Left ventricle myocardium inferior (tissue), 1 donor: Measurements from ENCODE around the gene KRTAP21-1. TPM values are rescaled to one million over a fixed set of nuclear protein-coding genes. Genes with fewer than 3 reads are reported as not detected.

ENCODE experiments used
- DNase-seq: peaks from one replicate; pipeline ENCODE4 v3.0.0-alpha.2; 2020
- H3K27ac ChIP-seq: fragments of 200-600 bp; replicated peaks from 2 replicates; pipeline ENCODE4 v1.8.0; 2021
- H3K27me3 ChIP-seq: fragments of 200-600 bp; 2 replicates; pipeline ENCODE4 v1.8.0; 2021; ENCODE audit warnings: low read depth
- H3K36me3 ChIP-seq: fragments of 200-600 bp; 2 replicates; pipeline ENCODE4 v1.8.0; 2021
- H3K4me1 ChIP-seq: fragments of 200-600 bp; 2 replicates; pipeline ENCODE4 v1.8.0; 2021
- H3K4me3 ChIP-seq: fragments of 200-600 bp; 2 replicates; pipeline ENCODE4 v1.8.0; 2021; ENCODE audit warnings: mild to moderate bottlenecking, moderate library complexity
- H3K9me3 ChIP-seq: fragments of 200-600 bp; replicated peaks from 2 replicates; pipeline ENCODE4 v1.8.0; 2021
- intact Hi-C: fragments of 100-400 bp; cut with micrococcal nuclease; formaldehyde crosslinking; loops from one replicate; pipeline ENCODE4 v1.11.0; 2022
- total RNA-seq: library from RNA; stranded (reverse); fragmentation: NEBNext Ultra II Directional; extraction: Animal tissue kit (Norgen Biotek cat#: 25700); gene quantifications from one replicate; pipeline ENCODE4 v1.2.1, GENCODE V29; 2021
- TF ChIP-seq, protein P1 (sequence below): fragments of 200-600 bp; IDR thresholded peaks from 2 replicates; pipeline ENCODE4 v1.8.0; 2021; ENCODE audit warnings: antibody characterized with exemption, mild to moderate bottlenecking, borderline replicate concordance
- donor health status: DM: no; HTN: yes; CAD: no; lungs with severe emphysema.

Gene KRTAP21-1
- total RNA-seq, 1 donor from 2014 or later = not detected

DNA sequence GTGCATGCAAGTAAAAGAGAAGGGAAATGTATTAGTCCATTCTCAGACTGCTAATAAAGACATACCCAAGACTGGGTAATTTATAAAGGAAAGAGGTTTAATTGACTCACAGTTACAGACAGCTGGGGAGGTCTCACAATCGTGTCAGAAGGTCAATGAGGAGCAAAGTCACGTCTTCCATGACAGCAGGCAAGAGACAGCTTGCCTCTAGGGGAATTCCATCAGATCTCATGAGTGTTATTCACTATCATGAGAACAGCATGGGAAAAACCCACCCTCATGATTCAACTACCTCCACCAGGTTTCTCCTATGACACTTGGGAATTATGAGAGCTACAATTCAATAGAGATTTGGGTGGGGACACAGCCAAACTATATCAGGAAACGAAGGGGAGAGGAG is 44.7 kb downstream of the KRTAP21-1 start:
- Histone ChIP-seq H3K27ac (no peak overlapping the region), H3K9me3 (peaks cover 31% of the 10 kb centered on the region), H3K4me3 (no peak overlapping the region), H3K4me1 (no peaks in the 10 kb centered on the region), H3K36me3 (no peaks in the 10 kb centered on the region), H3K27me3 (no peaks in the 10 kb centered on the region)
- TF ChIP-seq, protein P1, sequence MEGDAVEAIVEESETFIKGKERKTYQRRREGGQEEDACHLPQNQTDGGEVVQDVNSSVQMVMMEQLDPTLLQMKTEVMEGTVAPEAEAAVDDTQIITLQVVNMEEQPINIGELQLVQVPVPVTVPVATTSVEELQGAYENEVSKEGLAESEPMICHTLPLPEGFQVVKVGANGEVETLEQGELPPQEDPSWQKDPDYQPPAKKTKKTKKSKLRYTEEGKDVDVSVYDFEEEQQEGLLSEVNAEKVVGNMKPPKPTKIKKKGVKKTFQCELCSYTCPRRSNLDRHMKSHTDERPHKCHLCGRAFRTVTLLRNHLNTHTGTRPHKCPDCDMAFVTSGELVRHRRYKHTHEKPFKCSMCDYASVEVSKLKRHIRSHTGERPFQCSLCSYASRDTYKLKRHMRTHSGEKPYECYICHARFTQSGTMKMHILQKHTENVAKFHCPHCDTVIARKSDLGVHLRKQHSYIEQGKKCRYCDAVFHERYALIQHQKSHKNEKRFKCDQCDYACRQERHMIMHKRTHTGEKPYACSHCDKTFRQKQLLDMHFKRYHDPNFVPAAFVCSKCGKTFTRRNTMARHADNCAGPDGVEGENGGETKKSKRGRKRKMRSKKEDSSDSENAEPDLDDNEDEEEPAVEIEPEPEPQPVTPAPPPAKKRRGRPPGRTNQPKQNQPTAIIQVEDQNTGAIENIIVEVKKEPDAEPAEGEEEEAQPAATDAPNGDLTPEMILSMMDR = no peak
- no peak for DNase-seq
- intact Hi-C loops = no loop called here

DNA sequence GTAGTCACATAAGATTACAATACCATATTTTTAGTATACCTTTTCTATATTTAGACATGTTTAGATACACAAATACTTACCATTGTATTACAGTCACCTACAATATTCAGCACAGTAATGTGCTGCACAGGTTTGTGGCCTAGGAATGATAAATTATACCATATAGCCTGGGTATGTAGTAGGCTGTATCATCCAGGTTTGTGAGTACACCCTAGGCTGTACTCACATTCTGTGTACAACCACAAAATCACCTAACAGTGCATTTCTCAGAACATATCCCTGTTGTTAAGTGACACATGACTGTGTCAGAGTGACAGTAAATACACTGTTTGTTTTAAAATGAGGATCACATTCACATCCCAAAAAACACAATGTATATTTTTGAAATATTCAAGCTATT is 47.8 kb downstream of the KRTAP21-1 start:
- Histone ChIP-seq H3K9me3 (peaks cover 15% of the 10 kb centered on the region), H3K27me3 (no peaks in the 10 kb centered on the region), H3K36me3 (no peaks in the 10 kb centered on the region), H3K27ac (no peak overlapping the region), H3K4me3 (no peak overlapping the region), H3K4me1 (no peaks in the 10 kb centered on the region)
- TF ChIP-seq, protein P1 = no peak
- intact Hi-C loops = no loop called here
- DNase-seq = no peak

Other genes with a start within 250 kb of the KRTAP21-1 start
- gene KRTAP19-6, start 213.6 kb downstream of the KRTAP21-1 start, total RNA-seq = not detected
- gene KRTAP19-7, start 194.1 kb downstream of the KRTAP21-1 start, total RNA-seq = not detected
- not detected for gene KRTAP22-2, start 165.0 kb downstream of the KRTAP21-1 start, total RNA-seq
- gene KRTAP6-3, start 163.0 kb downstream of the KRTAP21-1 start, total RNA-seq = not detected
- gene KRTAP6-2, start 156.5 kb downstream of the KRTAP21-1 start, total RNA-seq = not detected
- not detected for gene KRTAP22-1, start 154.3 kb downstream of the KRTAP21-1 start, total RNA-seq
- not detected for gene KRTAP6-1, start 141.5 kb downstream of the KRTAP21-1 start, total RNA-seq
- not detected for gene KRTAP20-1, start 139.0 kb downstream of the KRTAP21-1 start, total RNA-seq
- not detected for gene KRTAP20-4, start 134.8 kb downstream of the KRTAP21-1 start, total RNA-seq
- gene KRTAP20-2, start 120.2 kb downstream of the KRTAP21-1 start, total RNA-seq = not detected
- not detected for gene KRTAP20-3, start 112.6 kb downstream of the KRTAP21-1 start, total RNA-seq
- gene KRTAP21-3, start 36.7 kb downstream of the KRTAP21-1 start, total RNA-seq = not detected
- gene KRTAP21-2, start 8.2 kb downstream of the KRTAP21-1 start, total RNA-seq = not detected
- not detected for gene KRTAP8-1, start 57.8 kb upstream of the KRTAP21-1 start, total RNA-seq
- not detected for gene KRTAP7-1, start 74.3 kb upstream of the KRTAP21-1 start, total RNA-seq
- not detected for gene KRTAP11-1, start 126.2 kb upstream of the KRTAP21-1 start, total RNA-seq